HEK293 (cell line): ENCODE results near the gene CR2.

Source experiments
- ATF2 ChIP-seq: fragments of 450-650 bp; formaldehyde crosslinking; IDR thresholded peaks from 2 replicates; pipeline ENCODE4 v1.5.1; 2016; ENCODE audit warnings: missing biosample characterization, missing genetic modification characterization, low read depth
- TCF7L2 ChIP-seq: IDR thresholded peaks from 2 replicates; pipeline ENCODE4 v1.6.1; 2011; ENCODE audit warnings: low read depth, mild to moderate bottlenecking, inconsistent platforms, low read length, moderate library complexity, borderline replicate concordance
- ZNF132 ChIP-seq: fragments of 450-650 bp; formaldehyde crosslinking; IDR thresholded peaks from 2 replicates; pipeline ENCODE4 v1.5.1; 2017; ENCODE audit warnings: missing biosample characterization, missing genetic modification characterization, borderline replicate concordance
- ZNF24 ChIP-seq: fragments of 450-650 bp; formaldehyde crosslinking; IDR thresholded peaks from 2 replicates; pipeline ENCODE4 v1.5.1; 2016; ENCODE audit warnings: missing biosample characterization, missing genetic modification characterization
- ZNF324 ChIP-seq: fragments of 450-650 bp; formaldehyde crosslinking; IDR thresholded peaks from 2 replicates; pipeline ENCODE4 v1.5.1; 2016; ENCODE audit warnings: missing biosample characterization, missing genetic modification characterization
- ZNF76 ChIP-seq: fragments of 450-650 bp; formaldehyde crosslinking; IDR thresholded peaks from 2 replicates; pipeline ENCODE4; 2016; ENCODE audit warnings: low read depth, missing biosample characterization, missing genetic modification characterization, borderline replicate concordance

- TF ChIP-seq ATF2 (tag by site-specific recombination) (no peak), TCF7L2 (no peak), ZNF324 (no peak), ZNF132 (tag by site-specific recombination) (no peak), ZNF24 (no peak), ZNF76 (tag by site-specific recombination) (no peak)
Measured at GRCh38 chr1:207463571-207463970, 9.4 kb downstream of the CR2 start.
